Left kidney (tissue), 2 donors: Measurements from ENCODE around the gene CFTR. TPM values are rescaled to one million over a fixed set of nuclear protein-coding genes. Genes with fewer than 3 reads are reported as not detected.
"Not testable (repeated sequence)": the region's sequence is repeated elsewhere in the genome, so short reads cannot be mapped to it uniquely, and the experiment has no call there.

Experiments used
- DNase-seq: peaks from one replicate; pipeline ENCODE4 v3.0.0-alpha.2; 2013
- polyA plus RNA-seq: library from polyadenylated mRNA; unstranded; fragments of 120-200 nt; gene quantifications from one replicate; pipeline ENCODE4 v1.2.1, GENCODE V29; 2013; ENCODE audit not compliant: insufficient read length

The CFTR gene
- polyA plus RNA-seq, 1 donor, result 11.3 TPM

- no peak for DNase-seq
These were observed 15.5 kb downstream of the CFTR start for GRCh38 chr7:117495308-117495707.

- DNase-seq, result no peak
These were observed 22.5 kb downstream of the CFTR start for GRCh38 chr7:117502331-117502730.

- DNase-seq, result no peak
These were observed 25.4 kb downstream of the CFTR start for GRCh38 chr7:117505238-117505637.

GRCh38 chr7:117508676-117509075 is 28.9 kb downstream of the CFTR start:
- DNase-seq, result no peak

GRCh38 chr7:117517194-117517593 is 37.4 kb downstream of the CFTR start:
- not testable (repeated sequence) for DNase-seq

- no peak for DNase-seq
These were observed 50.6 kb downstream of the CFTR start for GRCh38 chr7:117530390-117530789.

DNA sequence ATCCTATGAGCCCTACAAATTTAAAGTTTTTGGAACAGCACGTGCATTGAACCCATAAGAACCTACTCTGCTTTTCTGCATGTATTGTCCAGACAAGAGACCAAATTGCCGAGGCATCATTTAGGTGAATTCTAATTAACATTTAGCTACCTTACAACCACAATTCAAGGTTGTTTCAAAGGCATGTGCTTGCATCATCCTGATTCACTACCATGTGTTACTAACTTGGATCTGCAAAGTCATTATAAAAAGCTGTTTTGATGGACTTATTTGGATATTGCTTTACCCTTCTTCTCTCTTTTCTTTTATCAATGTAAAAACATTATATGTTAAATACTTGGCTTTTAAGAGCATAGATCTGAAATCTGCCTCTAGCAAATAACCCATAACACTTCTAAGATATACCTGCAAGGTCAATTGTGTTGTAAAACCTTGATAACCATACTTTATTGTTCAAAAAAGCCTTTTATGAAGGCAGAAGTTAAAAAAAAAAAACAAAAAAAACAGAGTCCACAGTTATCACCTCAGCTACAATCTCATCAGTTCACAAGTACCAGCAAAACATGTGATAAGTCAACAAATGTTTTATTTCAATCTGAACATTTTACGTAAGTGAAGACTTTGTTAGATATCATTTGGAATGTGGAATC is 51.9 kb downstream of the CFTR start:
- no peak for DNase-seq

- no peak for DNase-seq
These were observed 58.2 kb downstream of the CFTR start for GRCh38 chr7:117538053-117538452.

DNA sequence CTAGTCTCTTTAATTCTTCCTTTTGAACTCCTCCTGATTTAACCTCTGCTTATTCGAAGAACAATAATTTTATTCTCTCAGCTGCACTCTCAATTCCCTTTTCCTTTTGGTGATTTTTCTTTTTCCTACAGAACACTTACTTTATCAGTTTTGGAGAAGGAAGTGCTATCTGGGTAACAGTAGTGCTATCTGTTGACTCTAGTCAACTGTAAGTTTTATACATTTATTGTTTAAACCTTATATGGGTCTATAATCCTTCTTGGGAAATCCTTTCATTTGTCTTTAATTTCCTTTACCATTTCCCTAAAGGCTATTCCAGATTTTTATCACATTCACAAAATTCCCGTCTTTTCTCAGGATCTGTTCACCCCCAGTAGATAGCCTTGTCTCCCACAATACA is 64.2 kb downstream of the CFTR start:
- no peak for DNase-seq

DNA sequence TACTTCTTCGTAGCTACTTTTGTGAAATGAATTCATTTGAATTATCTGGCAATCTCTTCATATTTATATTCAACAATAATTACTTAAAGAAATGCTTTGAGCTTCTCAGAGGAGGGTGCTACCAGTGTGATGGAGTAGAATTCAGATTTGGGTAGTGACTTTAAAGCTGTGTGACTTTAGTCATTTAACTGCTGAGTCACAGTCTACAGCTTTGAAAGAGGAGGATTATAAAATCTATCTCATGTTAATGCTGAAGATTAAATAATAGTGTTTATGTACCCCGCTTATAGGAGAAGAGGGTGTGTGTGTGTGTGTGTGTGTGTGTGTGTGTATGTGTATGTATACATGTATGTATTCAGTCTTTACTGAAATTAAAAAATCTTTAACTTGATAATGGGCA is 68.2 kb downstream of the CFTR start:
- no peak for DNase-seq

- no peak for DNase-seq
These were observed 70.8 kb downstream of the CFTR start for GRCh38 chr7:117550625-117551024.

DNA sequence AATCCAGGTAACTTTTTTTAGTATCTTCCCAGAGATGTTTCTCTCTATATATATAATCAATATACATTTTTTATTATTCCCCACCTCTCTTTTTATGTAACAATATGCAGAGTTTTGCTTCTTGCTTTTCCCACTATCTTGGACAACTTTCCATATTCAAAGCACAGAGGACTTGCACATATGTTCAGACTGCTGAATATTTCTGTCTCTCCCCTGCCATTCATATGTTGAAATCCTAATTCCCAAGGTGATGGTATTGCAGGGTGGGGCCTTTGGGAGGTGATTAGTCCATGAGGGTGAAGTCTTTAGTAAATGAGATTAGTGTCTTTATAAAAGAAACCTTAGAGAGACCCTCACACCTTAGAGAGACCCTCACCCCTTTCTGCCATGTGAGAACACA is 72.8 kb downstream of the CFTR start:
- no peak for DNase-seq

GRCh38 chr7:117555260-117555659 is 75.4 kb downstream of the CFTR start:
- no peak for DNase-seq

GRCh38 chr7:117559391-117559790 is 79.6 kb downstream of the CFTR start:
- no peak for DNase-seq

DNA sequence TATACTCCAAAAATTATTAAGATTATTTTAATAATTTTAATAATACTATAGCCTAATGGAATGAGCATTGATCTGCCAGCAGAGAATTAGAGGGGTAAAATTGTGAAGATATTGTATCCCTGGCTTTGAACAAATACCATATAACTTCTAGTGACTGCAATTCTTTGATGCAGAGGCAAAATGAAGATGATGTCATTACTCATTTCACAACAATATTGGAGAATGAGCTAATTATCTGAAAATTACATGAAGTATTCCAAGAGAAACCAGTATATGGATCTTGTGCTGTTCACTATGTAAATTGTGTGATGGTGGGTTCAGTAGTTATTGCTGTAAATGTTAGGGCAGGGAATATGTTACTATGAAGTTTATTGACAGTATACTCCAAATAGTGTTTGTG is 80.2 kb downstream of the CFTR start:
- DNase-seq, result no peak

DNA sequence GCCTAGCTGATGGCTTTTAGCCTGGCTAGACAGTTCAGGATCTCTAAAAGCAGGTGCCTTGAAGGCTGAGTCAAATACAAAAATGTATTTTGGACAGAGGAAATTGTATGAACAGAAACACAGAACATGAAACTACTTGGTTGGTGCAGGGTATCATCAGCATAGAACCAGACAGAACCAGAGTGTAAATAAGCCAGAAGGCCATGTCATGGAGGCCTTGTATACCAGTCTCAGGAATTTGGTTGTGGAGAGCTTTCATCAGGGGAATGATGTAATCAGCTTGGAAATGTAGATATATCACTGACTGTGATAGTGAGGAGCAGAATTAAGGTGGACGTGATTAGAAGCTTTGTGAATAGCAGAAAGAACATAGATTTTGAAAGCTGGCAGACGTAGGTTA is 82.9 kb downstream of the CFTR start:
- DNase-seq, result no peak

DNA sequence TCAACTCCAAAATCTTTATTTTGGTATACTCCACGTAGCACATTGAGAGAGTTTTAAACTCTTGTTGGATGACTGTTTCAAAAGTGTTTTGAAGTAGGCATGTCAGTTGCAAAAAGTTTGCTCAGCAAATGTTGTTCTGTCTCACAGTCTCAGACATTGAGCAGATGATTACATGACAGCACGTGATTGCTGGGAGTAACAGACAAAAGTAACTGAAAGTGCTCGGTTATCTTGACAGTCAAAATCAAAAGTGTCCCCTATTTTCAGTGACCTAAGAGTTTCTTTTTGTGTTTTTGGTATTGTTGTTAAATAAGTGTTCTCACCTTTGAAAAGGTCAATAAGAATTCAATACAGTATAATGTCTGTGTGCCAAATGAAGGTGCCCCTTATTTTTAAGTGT is 84.3 kb downstream of the CFTR start:
- DNase-seq, result no peak

DNA sequence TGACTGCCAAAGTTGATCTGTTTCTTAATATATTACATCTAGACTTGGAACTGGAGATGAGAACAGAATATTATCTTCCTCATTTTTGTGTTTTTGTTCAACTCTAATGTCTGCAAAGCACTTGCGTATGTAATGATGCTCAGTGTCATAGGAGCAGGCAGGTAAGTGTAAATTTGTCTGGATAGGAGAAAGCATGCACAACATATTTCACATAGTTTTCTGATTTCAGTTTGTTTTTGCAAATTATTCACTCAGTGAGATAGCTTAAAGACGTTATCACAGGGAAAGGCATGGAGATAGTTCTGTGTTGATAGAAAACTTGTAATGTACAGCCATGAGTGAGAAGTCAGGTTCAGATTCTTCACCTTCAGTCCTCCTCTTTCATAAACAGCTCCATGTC is 84.8 kb downstream of the CFTR start:
- no peak for DNase-seq

- no peak for DNase-seq
These were observed 85.4 kb downstream of the CFTR start for GRCh38 chr7:117565226-117565625.

- DNase-seq, result no peak
These were observed 88.0 kb downstream of the CFTR start for GRCh38 chr7:117567781-117568180.

DNA sequence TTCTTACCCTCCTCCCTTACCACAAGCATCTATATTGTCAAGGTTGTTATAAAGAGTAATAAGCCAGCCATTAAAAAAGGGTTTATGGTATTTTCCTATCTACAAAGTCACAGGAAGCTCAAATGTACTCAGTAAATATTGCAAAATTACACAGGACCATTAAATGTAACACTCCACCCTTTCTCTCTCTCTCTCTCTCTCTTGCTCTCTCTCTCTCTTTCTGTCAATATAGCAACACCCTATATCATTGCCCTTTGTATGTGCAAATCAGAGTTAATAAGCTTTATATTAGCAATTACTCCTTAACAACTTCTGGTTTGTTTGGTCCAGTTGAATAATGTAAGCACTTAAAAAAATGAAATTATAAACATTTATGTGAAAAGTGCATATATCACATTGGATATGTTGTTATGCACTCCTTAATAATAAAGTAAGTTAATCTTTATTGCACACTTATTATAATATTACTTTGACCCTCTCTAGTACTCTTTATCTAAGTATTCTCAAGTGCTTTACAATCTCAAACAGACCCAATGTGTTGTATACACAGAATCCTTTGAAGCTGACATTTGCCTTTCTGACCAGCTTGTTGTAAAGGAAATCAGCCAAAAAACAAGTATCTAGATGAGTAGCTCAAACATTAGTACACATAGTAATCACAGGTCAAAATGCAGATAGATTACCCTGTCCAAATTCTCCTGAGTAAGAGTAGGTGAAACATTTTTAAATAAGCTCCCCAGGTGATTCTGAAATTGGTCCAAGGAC is 93.2 kb downstream of the CFTR start:
- no peak for DNase-seq

GRCh38 chr7:117581424-117581823 is 101.6 kb downstream of the CFTR start:
- DNase-seq, result no peak

DNA sequence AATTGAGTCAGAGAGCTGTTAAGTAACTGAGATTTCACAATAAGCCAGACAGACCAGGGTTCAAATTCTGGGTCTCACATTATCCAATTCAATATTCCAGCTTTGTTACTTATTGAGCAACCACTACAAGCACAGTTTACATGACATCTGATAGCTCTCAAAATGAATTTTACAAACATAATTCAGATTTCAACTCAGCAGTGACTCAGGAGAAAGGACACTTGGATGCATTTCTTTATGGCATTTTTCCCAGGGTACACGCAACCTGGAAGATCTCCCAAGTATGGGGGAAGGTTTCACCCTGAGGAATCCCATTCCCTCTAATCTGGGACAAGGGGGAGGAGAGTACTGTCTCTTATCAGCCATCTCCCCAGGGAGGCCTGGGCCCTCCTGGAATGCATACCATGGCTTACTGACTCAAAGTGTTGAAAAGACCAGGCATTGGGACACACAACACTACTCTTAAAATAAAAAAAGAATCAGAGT is 102.4 kb downstream of the CFTR start:
- DNase-seq, result no peak

DNA sequence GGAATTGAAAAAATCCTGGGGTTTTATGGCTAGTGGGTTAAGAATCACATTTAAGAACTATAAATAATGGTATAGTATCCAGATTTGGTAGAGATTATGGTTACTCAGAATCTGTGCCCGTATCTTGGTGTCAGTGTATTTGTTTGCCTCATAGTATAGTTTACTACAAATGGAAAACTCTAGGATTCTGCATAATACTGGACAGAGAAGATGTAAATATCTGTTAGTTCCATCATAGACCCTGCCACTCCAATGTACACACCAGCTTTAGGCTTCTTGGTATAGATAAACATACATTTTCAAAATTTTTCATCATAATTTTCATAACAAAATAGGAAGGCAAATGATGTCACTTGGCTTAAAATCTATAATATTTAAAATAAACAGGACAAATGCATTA is 108.1 kb downstream of the CFTR start:
- no peak for DNase-seq
